ENCODE results near the gene PPP1R1B. TPM values are rescaled to one million over a fixed set of nuclear protein-coding genes. Genes with fewer than 3 reads are reported as not detected.

The PPP1R1B gene
- polyA plus RNA-seq, 3 donors: 8.7 to 183 (median 40.4) TPM

DNA sequence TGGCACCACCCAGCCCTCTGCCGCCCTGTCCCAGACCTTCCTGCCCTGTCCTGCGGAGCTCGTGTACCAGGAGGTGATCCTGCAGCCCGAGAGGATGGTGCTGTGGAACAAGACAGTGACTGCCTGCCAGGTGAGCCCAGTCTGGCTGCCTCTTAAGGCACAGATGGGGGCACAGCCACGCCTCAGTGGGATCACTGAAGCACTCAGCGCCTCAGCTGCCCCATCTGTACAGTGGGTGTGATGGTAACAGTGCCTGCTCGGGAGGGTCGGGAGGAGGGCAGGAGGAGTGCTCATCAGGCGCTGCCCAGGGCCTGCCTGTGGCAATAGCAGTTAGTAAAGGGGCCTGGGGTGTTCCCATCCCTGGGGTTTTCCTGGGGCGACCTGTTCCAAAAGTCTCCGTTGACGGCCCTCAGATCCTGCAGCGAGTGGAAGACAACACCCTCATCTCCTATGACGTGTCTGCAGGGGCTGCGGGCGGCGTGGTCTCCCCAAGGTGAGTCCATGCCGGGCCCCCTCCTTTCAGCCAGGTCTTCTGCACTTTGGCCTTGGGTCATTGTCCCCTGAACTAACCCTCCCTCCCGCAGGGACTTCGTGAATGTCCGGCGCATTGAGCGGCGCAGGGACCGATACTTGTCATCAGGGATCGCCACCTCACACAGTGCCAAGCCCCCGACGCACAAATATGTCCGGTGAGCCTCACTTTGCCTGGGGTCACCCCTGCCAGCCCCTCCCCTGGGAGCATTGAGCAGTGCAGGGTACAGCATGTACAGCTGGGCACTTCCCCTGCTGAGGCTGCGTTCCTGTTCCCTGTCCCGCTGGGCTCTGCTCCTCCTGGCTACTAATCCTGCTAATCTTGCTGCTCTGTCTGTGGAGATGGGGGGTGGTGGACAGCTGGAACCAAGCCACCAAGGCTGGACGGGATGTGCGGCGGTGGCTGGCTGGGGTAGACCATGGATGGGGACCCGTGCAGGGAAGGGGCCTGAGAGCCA lies 33.9 kb downstream of the PPP1R1B start:
- WGBS, 3 donors: 79 to 88% (median 81%) methylated on average over 35 of the region's 35 CpGs
- no peak overlapping the region for H3K27ac ChIP-seq (ENCODE audit: low read depth, low read length)

DNA sequence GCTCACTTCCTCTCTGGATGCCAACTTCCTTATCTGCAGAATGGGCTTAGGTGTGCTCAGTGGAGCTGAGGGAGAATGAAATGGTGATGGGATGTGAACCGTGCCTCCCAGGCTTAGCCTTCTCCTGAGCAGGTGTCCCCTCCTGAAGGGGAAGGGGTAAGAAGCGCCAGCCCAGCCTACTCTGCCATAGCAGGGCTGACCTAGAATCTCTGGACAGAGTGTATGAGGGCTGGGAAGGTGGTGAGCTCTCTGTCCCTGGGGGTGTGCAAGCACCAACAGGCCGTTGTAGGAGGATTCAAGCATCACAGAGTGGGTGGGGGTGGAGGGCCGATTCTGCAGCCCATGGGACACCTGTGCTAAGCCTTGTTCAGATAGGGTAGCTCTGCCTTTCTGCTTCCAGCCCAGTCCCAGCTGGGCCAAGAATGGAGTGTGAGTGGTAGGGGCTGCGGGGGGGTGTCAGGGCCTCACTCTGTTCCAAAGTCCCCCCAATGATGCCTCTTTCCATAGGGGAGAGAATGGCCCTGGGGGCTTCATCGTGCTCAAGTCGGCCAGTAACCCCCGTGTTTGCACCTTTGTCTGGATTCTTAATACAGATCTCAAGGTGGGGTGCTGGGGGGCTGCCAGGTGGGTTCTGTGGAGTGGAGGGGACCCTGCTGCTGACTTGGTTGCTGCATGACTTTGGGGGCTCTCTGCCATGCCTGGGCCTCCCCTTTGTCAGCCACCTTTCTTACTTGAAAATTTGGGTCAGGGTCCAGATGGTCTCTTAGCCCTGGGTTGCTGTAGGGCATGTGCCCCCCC lies 35.2 kb downstream of the PPP1R1B start:
- WGBS, 3 donors: 81 to 84% (median 82%) methylated on average over 8 of the region's 8 CpGs
- no peak overlapping the region for H3K27ac ChIP-seq (ENCODE audit: low read depth, low read length)

DNA sequence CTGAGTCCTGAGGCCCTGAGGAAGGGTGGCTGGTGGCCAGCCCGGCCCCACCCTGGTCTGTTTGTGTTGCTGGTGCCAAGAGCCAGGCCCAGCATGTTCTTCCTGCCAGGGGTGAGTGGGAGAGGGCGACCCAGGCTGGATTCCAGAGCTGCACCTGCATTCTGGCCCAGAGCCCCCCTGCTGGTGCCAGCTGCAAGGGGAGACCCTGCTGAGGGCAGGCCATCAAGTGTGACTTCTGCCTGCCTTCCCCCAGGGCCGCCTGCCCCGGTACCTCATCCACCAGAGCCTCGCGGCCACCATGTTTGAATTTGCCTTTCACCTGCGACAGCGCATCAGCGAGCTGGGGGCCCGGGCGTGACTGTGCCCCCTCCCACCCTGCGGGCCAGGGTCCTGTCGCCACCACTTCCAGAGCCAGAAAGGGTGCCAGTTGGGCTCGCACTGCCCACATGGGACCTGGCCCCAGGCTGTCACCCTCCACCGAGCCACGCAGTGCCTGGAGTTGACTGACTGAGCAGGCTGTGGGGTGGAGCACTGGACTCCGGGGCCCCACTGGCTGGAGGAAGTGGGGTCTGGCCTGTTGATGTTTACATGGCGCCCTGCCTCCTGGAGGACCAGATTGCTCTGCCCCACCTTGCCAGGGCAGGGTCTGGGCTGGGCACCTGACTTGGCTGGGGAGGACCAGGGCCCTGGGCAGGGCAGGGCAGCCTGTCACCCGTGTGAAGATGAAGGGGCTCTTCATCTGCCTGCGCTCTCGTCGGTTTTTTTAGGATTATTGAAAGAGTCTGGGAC lies 36.0 kb downstream of the PPP1R1B start:
- H3K27ac ChIP-seq (ENCODE audit: low read depth, low read length): no peak overlapping the region
- WGBS, 3 donors: 77 to 88% (median 87%) methylated on average over 22 of the region's 22 CpGs

- WGBS, 3 donors: 55 to 73% (median 68%) methylated on average over 4 of the region's 4 CpGs
- H3K27ac ChIP-seq (ENCODE audit: low read depth, low read length): no peak overlapping the region
Observed at GRCh38 chr17:39663340-39663687, 36.6 kb downstream of the PPP1R1B start.

- 49 to 57% (median 56%) methylated on average over 15 to 17 of the region's 17 CpGs for WGBS, 3 donors
Observed at GRCh38 chr17:39663688-39664580, 37.2 kb downstream of the PPP1R1B start.

DNA sequence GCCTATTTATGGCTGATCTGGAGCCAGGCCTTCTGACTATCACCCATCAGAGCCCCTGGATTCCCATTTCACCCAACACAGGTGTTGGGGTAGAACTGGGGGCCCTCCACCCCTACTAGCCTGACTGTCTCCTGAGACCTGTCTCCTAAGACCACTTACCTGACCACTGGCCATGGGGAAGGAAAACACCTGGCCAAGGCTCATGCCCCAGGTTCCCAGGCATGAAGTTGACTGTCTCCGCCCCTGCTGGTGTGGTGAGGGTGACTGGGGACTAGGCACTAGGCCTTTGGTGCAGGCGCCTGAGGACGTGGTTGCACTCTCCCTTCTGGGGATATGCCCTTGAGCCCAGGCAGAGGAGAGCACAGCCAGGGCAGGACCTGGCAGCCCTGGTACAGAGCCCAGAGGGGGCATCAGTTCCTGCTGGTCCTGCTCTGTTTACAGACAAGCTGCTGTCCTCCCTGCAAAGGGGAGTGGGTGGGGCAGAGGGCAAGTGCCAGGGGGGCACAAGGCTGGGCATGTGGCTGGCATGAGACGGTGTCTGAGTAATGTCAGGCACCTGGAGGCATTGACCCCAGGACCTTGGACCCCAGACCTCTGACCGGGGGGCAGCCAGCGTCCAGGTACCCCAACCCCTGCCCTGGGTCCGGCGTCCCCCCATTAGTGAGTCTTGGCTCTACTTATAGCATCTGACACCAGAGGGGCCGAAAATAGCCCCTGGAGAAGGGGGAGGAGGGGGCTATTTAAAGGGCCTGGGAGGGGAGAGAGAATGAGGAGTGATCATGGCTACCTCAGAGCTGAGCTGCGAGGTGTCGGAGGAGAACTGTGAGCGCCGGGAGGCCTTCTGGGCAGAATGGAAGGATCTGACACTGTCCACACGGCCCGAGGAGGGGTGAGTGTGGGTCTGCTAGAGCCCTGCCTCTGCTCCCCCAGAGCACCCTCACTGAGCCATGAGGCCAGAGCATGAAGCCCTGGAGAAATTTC lies 38.1 kb downstream of the PPP1R1B start, which contains the start of gene TCAP:
TSS of gene TCAP (plus strand) at position 769 of the 981 bp plus-strand sequence. CDS start at position 780, 11 bp downstream.
- 38 to 64% (median 42%) methylated on average over 15 of the region's 15 CpGs for WGBS, 3 donors
- H3K27ac ChIP-seq (ENCODE audit: low read depth, low read length): no peak within 1 kb of the TSS

More at GRCh38 chr17:39663688-39664580, 37.2 kb downstream of the PPP1R1B start:
- H3K27ac ChIP-seq (ENCODE audit: low read depth, low read length): no peak overlapping the region

DNA sequence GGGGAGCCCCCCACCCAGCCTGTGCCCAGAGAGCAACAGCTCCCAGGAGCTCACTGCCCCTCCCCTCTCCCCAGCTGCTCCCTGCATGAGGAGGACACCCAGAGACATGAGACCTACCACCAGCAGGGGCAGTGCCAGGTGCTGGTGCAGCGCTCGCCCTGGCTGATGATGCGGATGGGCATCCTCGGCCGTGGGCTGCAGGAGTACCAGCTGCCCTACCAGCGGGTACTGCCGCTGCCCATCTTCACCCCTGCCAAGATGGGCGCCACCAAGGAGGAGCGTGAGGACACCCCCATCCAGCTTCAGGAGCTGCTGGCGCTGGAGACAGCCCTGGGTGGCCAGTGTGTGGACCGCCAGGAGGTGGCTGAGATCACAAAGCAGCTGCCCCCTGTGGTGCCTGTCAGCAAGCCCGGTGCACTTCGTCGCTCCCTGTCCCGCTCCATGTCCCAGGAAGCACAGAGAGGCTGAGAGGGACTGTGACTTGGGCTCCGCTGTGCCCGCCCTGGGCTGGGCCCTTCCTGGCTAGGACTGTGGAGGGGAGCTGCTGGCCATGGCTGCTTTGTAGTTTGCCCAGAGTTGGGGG lies 39.0 kb downstream of the PPP1R1B start:
- WGBS, 3 donors: 58 to 70% (median 64%) methylated on average over 16 to 17 of the region's 17 CpGs
- H3K27ac ChIP-seq (ENCODE audit: low read depth, low read length): no peak overlapping the region

DNA sequence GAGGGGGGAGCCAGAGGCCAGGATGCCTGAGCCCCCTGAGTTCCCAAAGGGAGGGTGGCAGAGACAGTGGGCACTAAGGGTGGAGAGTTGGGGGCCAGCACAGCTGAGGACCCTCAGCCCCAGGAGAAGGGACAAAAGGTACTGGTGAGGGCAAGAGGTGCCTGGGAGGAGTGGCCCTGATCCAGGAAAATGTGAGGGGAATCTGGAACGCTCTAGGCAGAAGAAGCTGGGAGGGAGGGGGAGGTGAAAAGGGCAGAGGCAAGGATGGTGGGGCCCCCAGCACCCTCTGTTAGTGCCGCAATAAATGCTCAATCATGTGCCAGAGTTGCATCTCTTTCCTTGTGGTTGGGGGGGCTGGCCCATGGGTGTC lies 39.5 kb downstream of the PPP1R1B start:
- WGBS, 3 donors: 38 to 44% (median 40%) methylated on average over 2 of the region's 2 CpGs
- H3K27ac ChIP-seq (ENCODE audit: low read depth, low read length): no peak overlapping the region

DNA sequence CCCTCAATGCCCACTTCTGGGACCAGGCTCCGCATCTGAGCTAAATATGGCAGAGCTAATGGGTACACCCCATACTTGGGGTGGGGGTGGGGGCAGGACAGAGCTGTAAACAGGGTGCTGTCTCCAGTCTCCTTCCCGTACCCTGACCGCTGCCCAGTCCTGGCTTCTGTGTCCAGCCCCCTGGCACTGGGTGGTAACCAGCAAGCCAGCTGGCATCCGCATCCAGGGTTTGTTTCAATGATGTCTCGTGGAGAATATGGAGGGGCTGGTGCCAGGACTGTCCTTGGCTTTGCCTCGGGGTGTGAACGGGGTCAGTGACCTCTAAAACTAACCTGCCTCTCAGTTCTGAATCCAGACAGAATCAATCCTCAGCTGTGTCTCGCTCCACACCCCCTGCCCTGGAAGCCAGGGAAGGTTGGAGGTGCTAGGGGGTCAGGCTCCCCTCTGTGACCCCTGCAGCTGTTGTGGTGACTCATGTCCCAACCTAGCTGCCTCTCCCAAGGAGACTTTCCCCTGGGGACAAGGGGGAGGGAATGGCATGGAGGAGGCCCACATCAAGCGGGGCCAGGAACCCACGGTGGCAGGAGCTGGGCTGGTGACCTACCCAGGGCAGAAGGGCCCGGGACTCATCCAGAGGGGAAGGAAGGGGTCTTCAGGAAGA lies 40.0 kb downstream of the PPP1R1B start:
- WGBS, 3 donors: 46 to 53% (median 48%) methylated on average over 11 of the region's 11 CpGs
- no peak overlapping the region for H3K27ac ChIP-seq (ENCODE audit: low read depth, low read length)

- WGBS, 3 donors: 6 to 15% (median 11%) methylated on average over 41 to 49 of the region's 49 CpGs
- H3K27ac ChIP-seq (ENCODE audit: low read depth, low read length): no peak overlapping the region
Observed at GRCh38 chr17:39667262-39667944, 40.7 kb downstream of the PPP1R1B start.

GRCh38 chr17:39667945-39668924 lies 41.5 kb downstream of the PPP1R1B start, which contains the start of gene PNMT:
TSS of gene PNMT (plus strand) at chr17:39668453. CDS start at chr17:39668476, 23 bp downstream.
- 1 to 3% (median 1%) methylated on average over 65 to 85 of the region's 85 CpGs for WGBS, 3 donors
- no peak within 1 kb of the TSS for H3K27ac ChIP-seq (ENCODE audit: low read depth, low read length)

GRCh38 chr17:39669897-39670735 lies 43.4 kb downstream of the PPP1R1B start:
- no peak overlapping the region for H3K27ac ChIP-seq (ENCODE audit: low read depth, low read length)

GRCh38 chr17:39670746-39671145 lies 44.0 kb downstream of the PPP1R1B start:
- 35 to 61% (median 50%) methylated on average over 4 of the region's 4 CpGs for WGBS, 3 donors

More at GRCh38 chr17:39669897-39670735, 43.4 kb downstream of the PPP1R1B start:
- 82 to 91% (median 87%) methylated on average over 18 to 23 of the region's 23 CpGs for WGBS, 3 donors

More at GRCh38 chr17:39670746-39671145, 44.0 kb downstream of the PPP1R1B start:
- no peak overlapping the region for H3K27ac ChIP-seq (ENCODE audit: low read depth, low read length)
